ENCODE data around the gene GPR180.

- TF ChIP-seq CTCF (IDR thresholded peaks at IDR 0.05; ENCODE audit: insufficient read depth, low read length) (no peak), POLR2AphosphoS5 (IDR thresholded peaks at IDR 0.05; ENCODE audit: low read depth) (no peak), SPI1 (IDR thresholded peaks at IDR 0.05; ENCODE audit: borderline replicate concordance, low read depth) (no peak)
Measured at GRCh38 chr13:94583926-94584325, 17.7 kb upstream of the GPR180 start.

Data from HL-60 (cell line).